IMR-90 (cell line): ENCODE results near the gene HTT. TPM values are rescaled to one million over a fixed set of nuclear protein-coding genes. Genes with fewer than 3 reads are reported as not detected.

Experiments used
- ATAC-seq: fragments of 200-7000 bp; cut with Tn5 transposase; 2 replicates; pipeline ENCODE4 v1.9.1; 2020; ENCODE audit warnings: low read depth, mild to moderate bottlenecking, moderate library complexity
- BruUV-seq: library from RNA; stranded (reverse); fragments of 400-500 nt; replicated peaks from 2 replicates; lab custom pipeline; 2021; lab: Mats Ljungman, UMichigan
- CTCF ChIA-PET: fragments of 300-600 bp; formaldehyde crosslinking; extraction: SDS; loops from one replicate; lab custom pipeline; 2021; ENCODE audit warnings: antibody characterized with exemption; lab: Yijun Ruan, JAX
- POLR2A ChIA-PET: fragments of 300-600 bp; sonication (Branson Sonifier 250); formaldehyde crosslinking; loops from one replicate; lab custom pipeline; 2022; ENCODE audit warnings: antibody characterized with exemption; ENCODE audit not compliant: unreplicated experiment; lab: Charles Lee
- DNase-seq: peaks from one replicate; pipeline ENCODE4 v3.0.0; 2013
- H2AFZ ChIP-seq: replicated peaks from 2 replicates; pipeline ENCODE3; 2013; ENCODE audit warnings: low read length, mild to moderate bottlenecking; ENCODE audit not compliant: poor library complexity
- H2AK5ac ChIP-seq: 2 replicates; pipeline ENCODE4 v1.6.1; 2013; ENCODE audit warnings: low read depth, low read length, inconsistent platforms
- H2AK9ac ChIP-seq: replicated peaks from 2 replicates; pipeline ENCODE3; 2013; ENCODE audit warnings: mild to moderate bottlenecking, low read depth, low read length, moderate library complexity; ENCODE audit not compliant: poor library complexity
- H2BK120ac ChIP-seq: 2 replicates; pipeline ENCODE4 v1.6.1; 2013; ENCODE audit warnings: low read depth, low read length, inconsistent platforms
- H2BK15ac ChIP-seq: 3 replicates; pipeline ENCODE4 v1.6.1; 2013; ENCODE audit warnings: low read depth, low read length, inconsistent platforms
- H2BK20ac ChIP-seq: 2 replicates; pipeline ENCODE4 v1.6.1; 2013; ENCODE audit warnings: low read depth, mild to moderate bottlenecking, inconsistent platforms, low read length, moderate library complexity
- H2BK5ac ChIP-seq: 2 replicates; pipeline ENCODE4 v1.6.1; 2013; ENCODE audit warnings: mild to moderate bottlenecking, low read depth, low read length, inconsistent platforms; ENCODE audit not compliant: poor library complexity, severe bottlenecking
- H3K14ac ChIP-seq: replicated peaks from 2 replicates; pipeline ENCODE4 v1.6.1; 2013; ENCODE audit warnings: low read depth, low read length, inconsistent platforms
- H3K18ac ChIP-seq: 2 replicates; pipeline ENCODE4 v1.6.1; 2013; ENCODE audit warnings: low read depth, low read length, control low read depth
- H3K23ac ChIP-seq: 2 replicates; pipeline ENCODE4 v1.6.1; 2013; ENCODE audit warnings: low read depth, low read length, inconsistent platforms
- H3K27ac ChIP-seq: 2 replicates; pipeline ENCODE4 v1.5.1; 2013; ENCODE audit warnings: mild to moderate bottlenecking, control low read depth, low read length; ENCODE audit not compliant: insufficient read depth
- H3K27me3 ChIP-seq: 2 replicates; pipeline ENCODE4 v1.6.1; 2013; ENCODE audit warnings: low read length; ENCODE audit not compliant: control insufficient read depth, insufficient read depth
- H3K36me3 ChIP-seq: 2 replicates; pipeline ENCODE4 v1.6.1; 2013; ENCODE audit warnings: low read length, mixed read lengths; ENCODE audit not compliant: control insufficient read depth, insufficient read depth
- H3K4ac ChIP-seq: 2 replicates; pipeline ENCODE4 v1.6.1; 2013; ENCODE audit warnings: low read depth, low read length, inconsistent platforms
- H3K4me1 ChIP-seq: 2 replicates; pipeline ENCODE4 v1.6.1; 2013; ENCODE audit warnings: low read length, mixed read lengths; ENCODE audit not compliant: control insufficient read depth, insufficient read depth
- H3K4me2 ChIP-seq: 2 replicates; pipeline ENCODE4 v1.6.1; 2013; ENCODE audit warnings: low read depth, mild to moderate bottlenecking, control low read depth, low read length, moderate library complexity
- H3K4me3 ChIP-seq: 2 replicates; pipeline ENCODE4 v1.5.1; 2013; ENCODE audit warnings: low read depth, mild to moderate bottlenecking, control low read depth, low read length, moderate library complexity; ENCODE audit not compliant: insufficient read depth
- H3K56ac ChIP-seq: 2 replicates; pipeline ENCODE4 v1.6.1; 2013; ENCODE audit warnings: low read length, inconsistent platforms; ENCODE audit not compliant: insufficient read depth; ENCODE audit errors: extremely low read depth
- H3K79me1 ChIP-seq, 2 experiments: 2 replicates each; pipeline ENCODE4 v1.6.1; 2013; ENCODE audit warnings: low read length in 2 of 2, inconsistent platforms in 1 of 2, low read depth in 1 of 2
- H3K9ac ChIP-seq: 2 replicates; pipeline ENCODE4 v1.6.1; 2013; ENCODE audit warnings: low read depth, low read length, control low read depth
- H3K9me1 ChIP-seq: 2 replicates; pipeline ENCODE4 v1.6.1; 2013; ENCODE audit warnings: low read length, inconsistent platforms; ENCODE audit not compliant: insufficient read depth
- H3K9me3 ChIP-seq: 2 replicates; pipeline ENCODE4 v1.6.1; 2013; ENCODE audit warnings: low read length; ENCODE audit not compliant: control insufficient read depth, insufficient read depth
- H4K20me1 ChIP-seq: 2 replicates; pipeline ENCODE4 v1.6.1; 2013; ENCODE audit warnings: low read length, inconsistent platforms; ENCODE audit not compliant: insufficient read depth
- H4K5ac ChIP-seq: 2 replicates; pipeline ENCODE4 v1.6.1; 2013; ENCODE audit warnings: mild to moderate bottlenecking, low read depth, low read length, control low read depth
- H4K8ac ChIP-seq, 2 experiments: 2 replicates each; pipeline ENCODE4 v1.6.1; 2013; ENCODE audit warnings: low read depth in 2 of 2, low read length in 2 of 2, control low read depth in 1 of 2, inconsistent platforms in 1 of 2
- H4K91ac ChIP-seq: 2 replicates; pipeline ENCODE4 v1.6.1; 2013; ENCODE audit warnings: low read depth, low read length, inconsistent platforms; ENCODE audit not compliant: insufficient read depth
- BHLHE40 ChIP-seq: fragments of 150-350 bp; IDR thresholded peaks from 2 replicates; pipeline ENCODE4 v1.6.1; 2016; ENCODE audit warnings: mild to moderate bottlenecking, low read depth, low read length
- CEBPB ChIP-seq: IDR thresholded peaks from 2 replicates; pipeline ENCODE4 v1.6.1; 2012; ENCODE audit warnings: low read depth, low read length, improper control_type of control experiment
- CHD1 ChIP-seq: IDR thresholded peaks from 2 replicates; pipeline ENCODE4 v1.6.1; 2012; ENCODE audit warnings: low read depth, low read length, improper control_type of control experiment
- FOS ChIP-seq: fragments of 150-350 bp; IDR thresholded peaks from 2 replicates; pipeline ENCODE4 v1.6.1; 2016; ENCODE audit warnings: low read depth, low read length
- MAFK ChIP-seq: IDR thresholded peaks from 2 replicates; pipeline ENCODE4 v1.6.1; 2012; ENCODE audit warnings: low read depth, low read length, improper control_type of control experiment
- MAZ ChIP-seq: IDR thresholded peaks from 2 replicates; pipeline ENCODE4 v1.6.1; 2012; ENCODE audit warnings: low read depth, mild to moderate bottlenecking, low read length, improper control_type of control experiment, moderate library complexity, borderline replicate concordance
- MXI1 ChIP-seq: IDR thresholded peaks from 2 replicates; pipeline ENCODE4 v1.6.1; 2012; ENCODE audit warnings: low read depth, mild to moderate bottlenecking, low read length, moderate library complexity, borderline replicate concordance
- NFE2L2 ChIP-seq: fragments of 150-350 bp; IDR thresholded peaks from 2 replicates; pipeline ENCODE4 v1.6.1; 2016; ENCODE audit warnings: low read depth, mild to moderate bottlenecking, low read length
- POLR2A ChIP-seq: IDR thresholded peaks from 2 replicates; pipeline ENCODE4 v1.6.1; 2012; ENCODE audit warnings: mild to moderate bottlenecking, low read depth, low read length
- RAD21 ChIP-seq: IDR thresholded peaks from 2 replicates; pipeline ENCODE4 v1.6.1; 2012; ENCODE audit warnings: low read length, improper control_type of control experiment
- RCOR1 ChIP-seq: IDR thresholded peaks from 2 replicates; pipeline ENCODE4 v1.6.1; 2012; ENCODE audit warnings: mild to moderate bottlenecking, low read length, improper control_type of control experiment; ENCODE audit not compliant: insufficient replicate concordance
- RFX5 ChIP-seq: IDR thresholded peaks from 2 replicates; pipeline ENCODE4 v1.8.0; 2012; ENCODE audit warnings: low read depth, mild to moderate bottlenecking, low read length, moderate library complexity
- SMC3 ChIP-seq: fragments of 150-350 bp; IDR thresholded peaks from 2 replicates; pipeline ENCODE4 v1.6.1; 2016; ENCODE audit warnings: low read depth, mild to moderate bottlenecking, antibody characterized with exemption, low read length, moderate library complexity
- WGBS, 2 experiments: methylation state at CpG; one replicate each; pipeline versions ENCODE4 v1.1.5 to v1.1.7; 2013; ENCODE audit warnings: missing lambda C conversion rate in 2 of 2; ENCODE audit not compliant: insufficient read length in 1 of 2; ENCODE audit errors: extremely low coverage in 2 of 2; 5-methylcytosine and 5-hydroxymethylcytosine counted together
- dilution Hi-C: fragments of 300-500 bp; cut with HindIII; formaldehyde crosslinking; loops from one replicate; pipeline ENCODE4 v1.14.3; 2018; ENCODE audit warnings: low sequenced_read_pairs; ENCODE audit not compliant: unreplicated experiment
- in situ Hi-C: fragments of 300-500 bp; cut with MboI; formaldehyde crosslinking; loops from 3 replicates; pipeline ENCODE4 v1.14.3; 2019; ENCODE audit warnings: low sequenced_read_pairs, inconsistent platforms, mixed read lengths
- intact Hi-C: fragments of 100-400 bp; cut with micrococcal nuclease; formaldehyde crosslinking; loops from 2 replicates; pipeline ENCODE4 v1.10.0; 2022
- polyA plus RNA-seq, 3 experiments: library from polyadenylated mRNA; depleted of rRNA; stranded (reverse); fragments of >200 nt; gene quantifications; 2 replicates each; pipeline ENCODE4 v1.2.3, GENCODE V29; 2012; ENCODE audit warnings: low replicate concordance in 1 of 3
- total RNA-seq: library from RNA; depleted of rRNA; stranded (reverse); fragments of >200 nt; gene quantifications from 2 replicates; pipeline ENCODE4 v1.2.3, GENCODE V29; 2012
- TF ChIP-seq, protein P1 (sequence below): fragments of 150-350 bp; IDR thresholded peaks from 2 replicates; pipeline ENCODE4 v1.6.1; 2017; ENCODE audit warnings: mild to moderate bottlenecking, antibody characterized with exemption, low read length, low read depth
- TF ChIP-seq, protein P2 (sequence below): fragments of 150-350 bp; IDR thresholded peaks from 2 replicates; pipeline ENCODE4 v1.6.1; 2016; ENCODE audit warnings: low read depth, mild to moderate bottlenecking, low read length, moderate library complexity, borderline replicate concordance
- TF ChIP-seq, protein P3 (sequence below): conservative IDR thresholded peaks from 2 replicates; pipeline ENCODE4 v1.5.1; 2012; ENCODE audit warnings: mild to moderate bottlenecking, low read depth, low read length, improper control_type of control experiment

HTT gene
- total and polyA plus RNA-seq, 2 of the 4 experiments (the other 2 are of a cell fraction) = 11.6 to 14.3 TPM

DNA sequence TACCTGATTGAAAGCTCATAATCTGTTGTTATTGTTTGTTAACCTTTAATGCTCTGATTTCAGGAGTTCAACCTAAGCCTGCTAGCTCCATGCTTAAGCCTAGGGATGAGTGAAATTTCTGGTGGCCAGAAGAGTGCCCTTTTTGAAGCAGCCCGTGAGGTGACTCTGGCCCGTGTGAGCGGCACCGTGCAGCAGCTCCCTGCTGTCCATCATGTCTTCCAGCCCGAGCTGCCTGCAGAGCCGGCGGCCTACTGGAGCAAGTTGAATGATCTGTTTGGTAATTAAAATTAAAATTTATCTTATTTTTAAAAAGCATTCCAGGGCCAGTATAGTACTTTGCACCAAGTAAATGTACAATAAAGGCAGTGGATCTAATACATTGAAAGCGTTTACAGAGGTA, 137.4 kb downstream of the HTT start:
- Histone ChIP-seq H4K5ac (no peak overlapping the region), H2AFZ (no peak overlapping the region), H3K9me1 (peaks cover 11% of the 10 kb centered on the region), H2BK15ac (no peak overlapping the region), H3K9ac (no peak overlapping the region), H3K18ac (no peak overlapping the region), H4K8ac (no peak overlapping the region), H3K4ac (no peak overlapping the region), H3K4me3 (no peak overlapping the region), H4K91ac (no peak overlapping the region), H3K9me3 (no peaks in the 10 kb centered on the region), H3K23ac (no peak overlapping the region), H2BK5ac (no peak overlapping the region), H3K27ac (no peak overlapping the region), H3K27me3 (no peaks in the 10 kb centered on the region), H3K56ac (no peak overlapping the region), H3K4me1 (no peaks in the 10 kb centered on the region), H3K79me1 (no peaks in the 10 kb centered on the region), H3K14ac (no peak overlapping the region), H2AK5ac (no peak overlapping the region), H3K4me2 (no peak overlapping the region), H2AK9ac (no peak overlapping the region), H2BK120ac (no peak overlapping the region), H4K20me1 (no peaks in the 10 kb centered on the region), H3K36me3 (peaks cover 55% of the 10 kb centered on the region), H2BK20ac (no peak overlapping the region)
- dilution Hi-C loops = no loop called here
- in situ Hi-C loops = no loop called here
- ChIA-PET POLR2A (no interaction called here), CTCF (no interaction called here)
- no TSS peak for BruUV-seq
- no peak for ATAC-seq
- no peak for DNase-seq
- TF ChIP-seq, protein P1, sequence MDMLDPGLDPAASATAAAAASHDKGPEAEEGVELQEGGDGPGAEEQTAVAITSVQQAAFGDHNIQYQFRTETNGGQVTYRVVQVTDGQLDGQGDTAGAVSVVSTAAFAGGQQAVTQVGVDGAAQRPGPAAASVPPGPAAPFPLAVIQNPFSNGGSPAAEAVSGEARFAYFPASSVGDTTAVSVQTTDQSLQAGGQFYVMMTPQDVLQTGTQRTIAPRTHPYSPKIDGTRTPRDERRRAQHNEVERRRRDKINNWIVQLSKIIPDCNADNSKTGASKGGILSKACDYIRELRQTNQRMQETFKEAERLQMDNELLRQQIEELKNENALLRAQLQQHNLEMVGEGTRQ = no peak
- TF ChIP-seq, protein P2, sequence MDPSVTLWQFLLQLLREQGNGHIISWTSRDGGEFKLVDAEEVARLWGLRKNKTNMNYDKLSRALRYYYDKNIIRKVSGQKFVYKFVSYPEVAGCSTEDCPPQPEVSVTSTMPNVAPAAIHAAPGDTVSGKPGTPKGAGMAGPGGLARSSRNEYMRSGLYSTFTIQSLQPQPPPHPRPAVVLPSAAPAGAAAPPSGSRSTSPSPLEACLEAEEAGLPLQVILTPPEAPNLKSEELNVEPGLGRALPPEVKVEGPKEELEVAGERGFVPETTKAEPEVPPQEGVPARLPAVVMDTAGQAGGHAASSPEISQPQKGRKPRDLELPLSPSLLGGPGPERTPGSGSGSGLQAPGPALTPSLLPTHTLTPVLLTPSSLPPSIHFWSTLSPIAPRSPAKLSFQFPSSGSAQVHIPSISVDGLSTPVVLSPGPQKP = no peak
- TF ChIP-seq BHLHE40 (no peak), RFX5 (no peak), CHD1 (no peak), CEBPB (no peak), MXI1 (no peak), MAZ (no peak), RCOR1 (no peak), NFE2L2 (no peak), SMC3 (no peak), FOS (no peak), POLR2A (no peak), MAFK (no peak), RAD21 (no peak)
- TF ChIP-seq, protein P3, sequence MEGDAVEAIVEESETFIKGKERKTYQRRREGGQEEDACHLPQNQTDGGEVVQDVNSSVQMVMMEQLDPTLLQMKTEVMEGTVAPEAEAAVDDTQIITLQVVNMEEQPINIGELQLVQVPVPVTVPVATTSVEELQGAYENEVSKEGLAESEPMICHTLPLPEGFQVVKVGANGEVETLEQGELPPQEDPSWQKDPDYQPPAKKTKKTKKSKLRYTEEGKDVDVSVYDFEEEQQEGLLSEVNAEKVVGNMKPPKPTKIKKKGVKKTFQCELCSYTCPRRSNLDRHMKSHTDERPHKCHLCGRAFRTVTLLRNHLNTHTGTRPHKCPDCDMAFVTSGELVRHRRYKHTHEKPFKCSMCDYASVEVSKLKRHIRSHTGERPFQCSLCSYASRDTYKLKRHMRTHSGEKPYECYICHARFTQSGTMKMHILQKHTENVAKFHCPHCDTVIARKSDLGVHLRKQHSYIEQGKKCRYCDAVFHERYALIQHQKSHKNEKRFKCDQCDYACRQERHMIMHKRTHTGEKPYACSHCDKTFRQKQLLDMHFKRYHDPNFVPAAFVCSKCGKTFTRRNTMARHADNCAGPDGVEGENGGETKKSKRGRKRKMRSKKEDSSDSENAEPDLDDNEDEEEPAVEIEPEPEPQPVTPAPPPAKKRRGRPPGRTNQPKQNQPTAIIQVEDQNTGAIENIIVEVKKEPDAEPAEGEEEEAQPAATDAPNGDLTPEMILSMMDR = no peak
- WGBS, 2 experiments = 100% methylated on average over 2 of the region's 8 CpGs; no CpG with 5 or more reads in 1 of the 2 experiments
- intact Hi-C loops = no loop called here
